ENCODE data around the gene TFAP2C. TPM values are rescaled to one million over a fixed set of nuclear protein-coding genes. Genes with fewer than 3 reads are reported as not detected.

TFAP2C gene
- total RNA-seq, 4 donors from 2014 or later, result 1.1 to 6.0 TPM; not detected in 2

DNA sequence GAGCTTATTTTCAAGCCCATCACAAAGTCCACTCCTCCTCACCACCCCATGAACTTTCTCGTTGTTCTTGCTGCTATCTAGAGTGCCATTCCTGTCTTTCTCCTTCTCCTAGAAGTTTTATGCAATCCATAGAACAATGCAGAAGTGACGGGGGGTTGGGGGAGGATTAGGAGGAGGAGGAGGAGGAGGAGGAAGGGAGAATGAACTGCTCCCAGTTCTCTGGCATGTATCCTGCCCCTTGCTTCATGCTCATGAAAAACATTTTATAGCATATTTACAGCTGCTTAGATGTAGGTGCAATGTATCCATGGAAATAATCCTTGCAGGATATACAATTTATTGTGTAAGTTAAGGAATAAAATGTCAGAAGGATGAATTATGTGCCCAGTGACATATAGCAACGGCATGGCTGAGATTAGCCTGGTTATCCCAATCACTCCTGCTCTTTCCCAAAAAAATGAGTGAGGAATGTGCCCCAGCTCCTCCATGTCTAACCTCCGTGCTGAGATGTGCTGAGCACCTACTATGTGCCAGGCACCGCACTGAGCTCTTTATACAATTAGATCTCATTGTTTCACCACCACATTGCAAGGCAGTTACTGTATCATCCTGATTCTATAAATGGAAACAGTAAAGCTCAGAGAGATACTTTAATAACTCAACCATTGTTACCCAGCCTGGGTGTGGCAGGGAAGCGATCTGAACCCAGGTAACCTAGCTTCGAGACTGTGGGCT, 41.6 kb upstream of the TFAP2C start:
- Histone ChIP-seq H3K27me3 (no peaks in the 10 kb centered on the region), H3K4me1 (no peaks in the 10 kb centered on the region), H3K9me3 (no peaks in the 10 kb centered on the region), H3K27ac (no peak overlapping the region), H3K4me3 (no peak overlapping the region), H3K36me3 (no peaks in the 10 kb centered on the region)
- no peak for TF ChIP-seq POLR2A (IDR thresholded peaks at IDR 0.05)
- TF ChIP-seq, protein P1, sequence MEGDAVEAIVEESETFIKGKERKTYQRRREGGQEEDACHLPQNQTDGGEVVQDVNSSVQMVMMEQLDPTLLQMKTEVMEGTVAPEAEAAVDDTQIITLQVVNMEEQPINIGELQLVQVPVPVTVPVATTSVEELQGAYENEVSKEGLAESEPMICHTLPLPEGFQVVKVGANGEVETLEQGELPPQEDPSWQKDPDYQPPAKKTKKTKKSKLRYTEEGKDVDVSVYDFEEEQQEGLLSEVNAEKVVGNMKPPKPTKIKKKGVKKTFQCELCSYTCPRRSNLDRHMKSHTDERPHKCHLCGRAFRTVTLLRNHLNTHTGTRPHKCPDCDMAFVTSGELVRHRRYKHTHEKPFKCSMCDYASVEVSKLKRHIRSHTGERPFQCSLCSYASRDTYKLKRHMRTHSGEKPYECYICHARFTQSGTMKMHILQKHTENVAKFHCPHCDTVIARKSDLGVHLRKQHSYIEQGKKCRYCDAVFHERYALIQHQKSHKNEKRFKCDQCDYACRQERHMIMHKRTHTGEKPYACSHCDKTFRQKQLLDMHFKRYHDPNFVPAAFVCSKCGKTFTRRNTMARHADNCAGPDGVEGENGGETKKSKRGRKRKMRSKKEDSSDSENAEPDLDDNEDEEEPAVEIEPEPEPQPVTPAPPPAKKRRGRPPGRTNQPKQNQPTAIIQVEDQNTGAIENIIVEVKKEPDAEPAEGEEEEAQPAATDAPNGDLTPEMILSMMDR (IDR thresholded peaks at IDR 0.05), result no peak
- intact Hi-C loops (cut with DNase I; ENCODE audit: low total_unique reads), result no loop called here
- no peak for DNase-seq

DNA sequence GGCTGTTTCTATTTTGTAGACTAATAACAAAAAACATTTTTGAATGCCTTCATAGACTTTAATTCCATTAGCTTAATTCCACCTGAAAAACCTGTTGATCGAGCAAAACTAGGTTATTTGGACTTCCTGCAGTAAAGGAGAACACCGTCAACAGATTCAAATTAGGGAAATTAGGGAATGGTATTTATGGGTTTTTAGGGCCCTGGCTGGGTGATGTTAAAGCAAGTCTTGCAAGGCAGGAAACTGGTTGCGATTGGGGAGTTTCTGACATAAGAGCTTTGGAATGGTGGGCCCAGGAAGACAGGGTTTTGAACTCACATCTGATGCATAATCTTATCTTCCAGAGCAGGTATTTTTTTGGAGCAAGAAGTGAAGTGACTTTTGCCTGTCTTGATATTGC, 40.1 kb upstream of the TFAP2C start:
- DNase-seq, result no peak
- Histone ChIP-seq H3K27me3 (no peaks in the 10 kb centered on the region), H3K4me3 (no peak overlapping the region), H3K36me3 (no peaks in the 10 kb centered on the region), H3K4me1 (no peaks in the 10 kb centered on the region), H3K27ac (no peak overlapping the region), H3K9me3 (no peaks in the 10 kb centered on the region)
- no peak for TF ChIP-seq POLR2A (IDR thresholded peaks at IDR 0.05)
- TF ChIP-seq, protein P1 (IDR thresholded peaks at IDR 0.05), result no peak
- intact Hi-C loops (cut with DNase I; ENCODE audit: low total_unique reads), result no loop called here

DNA sequence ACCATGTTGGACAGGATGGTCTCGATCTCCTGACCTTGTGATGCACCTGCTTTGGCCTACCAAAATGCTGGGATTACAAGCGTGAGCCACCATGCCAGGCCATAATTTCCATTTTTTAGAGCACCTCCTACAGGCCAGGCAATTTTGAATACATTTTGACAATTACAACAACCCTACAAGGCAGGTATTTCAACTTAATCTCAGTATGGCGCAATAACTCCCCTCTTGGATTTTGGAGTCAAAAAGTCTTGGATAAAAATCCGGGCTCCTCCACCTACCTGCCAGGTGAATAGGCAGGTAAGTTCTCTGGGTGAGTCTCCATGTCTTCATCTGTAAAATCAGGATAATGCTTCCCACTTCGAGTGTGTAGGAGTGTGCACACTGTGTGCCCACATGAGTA, 39.5 kb upstream of the TFAP2C start:
- no peaks in the 10 kb centered on the region for H3K36me3 ChIP-seq
- no peak for DNase-seq
- no peaks in the 10 kb centered on the region for H3K27me3 ChIP-seq
- intact Hi-C loops (cut with DNase I; ENCODE audit: low total_unique reads), result no loop called here
- no peaks in the 10 kb centered on the region for H3K4me1 ChIP-seq
- H3K9me3 ChIP-seq, result no peaks in the 10 kb centered on the region
- no peak overlapping the region for H3K4me3 ChIP-seq
- TF ChIP-seq, protein P1 (IDR thresholded peaks at IDR 0.05), result no peak
- no peak for TF ChIP-seq POLR2A (IDR thresholded peaks at IDR 0.05)
- no peak overlapping the region for H3K27ac ChIP-seq

DNA sequence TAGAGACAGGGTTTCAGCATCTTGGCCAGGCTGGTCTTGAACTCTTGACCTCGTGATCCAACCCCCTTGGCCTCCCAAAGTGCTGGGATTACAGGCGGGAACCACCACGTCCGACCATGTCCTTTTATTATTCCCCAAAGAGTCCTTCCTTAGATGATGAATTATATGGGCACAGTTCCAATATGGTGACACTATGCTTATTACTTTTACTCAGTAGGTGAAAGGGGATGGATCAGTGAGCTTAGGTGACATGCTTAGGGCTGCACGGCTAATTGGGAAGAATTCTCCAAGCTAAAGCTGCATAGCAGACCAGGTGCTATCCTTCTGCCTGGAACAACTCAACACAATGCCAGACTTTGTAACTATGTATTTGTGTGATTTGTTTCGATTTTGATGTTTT, 38.2 kb upstream of the TFAP2C start:
- intact Hi-C loops (cut with DNase I; ENCODE audit: low total_unique reads), result no loop called here
- DNase-seq, result no peak
- H3K36me3 ChIP-seq, result no peaks in the 10 kb centered on the region
- no peaks in the 10 kb centered on the region for H3K27me3 ChIP-seq
- H3K9me3 ChIP-seq, result no peaks in the 10 kb centered on the region
- no peaks in the 10 kb centered on the region for H3K4me1 ChIP-seq
- no peak overlapping the region for H3K4me3 ChIP-seq
- TF ChIP-seq, protein P1 (IDR thresholded peaks at IDR 0.05), result no peak
- no peak for TF ChIP-seq POLR2A (IDR thresholded peaks at IDR 0.05)
- H3K27ac ChIP-seq, result no peak overlapping the region

DNA sequence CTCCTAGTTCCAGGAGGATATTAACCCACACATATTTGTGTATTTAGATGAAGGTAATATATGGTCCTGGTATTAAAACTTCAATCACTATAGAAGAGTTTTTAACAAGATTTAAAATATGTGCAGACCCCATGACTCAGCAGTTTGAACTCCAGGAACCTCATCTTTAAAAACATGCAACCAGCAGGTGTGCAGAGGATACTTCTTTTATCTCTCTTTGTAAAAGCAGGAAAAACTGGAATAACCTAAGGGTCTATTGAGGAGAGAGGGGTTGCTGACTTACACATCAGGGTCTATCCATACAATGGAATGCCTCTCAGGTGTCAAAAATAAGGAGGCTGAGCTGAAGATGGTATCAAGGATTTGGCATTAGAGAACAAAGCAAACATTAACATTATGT, 36.9 kb upstream of the TFAP2C start:
- intact Hi-C loops (cut with DNase I; ENCODE audit: low total_unique reads), result no loop called here
- DNase-seq, result no peak
- no peaks in the 10 kb centered on the region for H3K9me3 ChIP-seq
- H3K36me3 ChIP-seq, result no peaks in the 10 kb centered on the region
- H3K4me3 ChIP-seq, result no peak overlapping the region
- no peaks in the 10 kb centered on the region for H3K4me1 ChIP-seq
- H3K27ac ChIP-seq, result no peak overlapping the region
- TF ChIP-seq, protein P1 (IDR thresholded peaks at IDR 0.05), result no peak
- TF ChIP-seq POLR2A (IDR thresholded peaks at IDR 0.05), result no peak
- H3K27me3 ChIP-seq, result no peaks in the 10 kb centered on the region
